Stimulated activated CD4-positive, alpha-beta T cell treated with anti-CD3 and anti-CD28 coated beads, Interleukin-12 subunit alpha, Interleukin-12 subunit beta, amount 100 ng/mL, for 48 hours (primary cell): ENCODE data around the gene ATF6.
"Not testable (repeated sequence)": the region's sequence is repeated elsewhere in the genome, so short reads cannot be mapped to it uniquely, and the experiment has no call there.

Experiments
- DNase-seq, 3 donors: peaks; one replicate each; pipeline ENCODE4 v3.0.0-alpha.2; 2020; ENCODE audit warnings: low read depth in 2 of 3, low spot score in 1 of 3

Gene ATF6

GRCh38 chr1:161731981-161732718 is 34.0 kb upstream of the ATF6 start:
- no peak for DNase-seq

- no peak for DNase-seq
Observed at GRCh38 chr1:161733526-161733925, 32.6 kb upstream of the ATF6 start.

GRCh38 chr1:161735837-161736236 is 30.3 kb upstream of the ATF6 start:
- no peak for DNase-seq

- no peak for DNase-seq
Observed at GRCh38 chr1:161736335-161736969, 29.7 kb upstream of the ATF6 start.

- DNase-seq: no peak
Observed at GRCh38 chr1:161737625-161738024, 28.5 kb upstream of the ATF6 start.

GRCh38 chr1:161738627-161739287 is 27.4 kb upstream of the ATF6 start:
- no peak for DNase-seq

- DNase-seq: no peak
Observed at GRCh38 chr1:161739865-161740566, 26.1 kb upstream of the ATF6 start.

- DNase-seq: no peak
Observed at GRCh38 chr1:161740921-161741320, 25.2 kb upstream of the ATF6 start.

- DNase-seq: no peak
Observed at GRCh38 chr1:161743231-161743630, 22.9 kb upstream of the ATF6 start.

- no peak for DNase-seq
Observed at GRCh38 chr1:161747801-161748200, 18.3 kb upstream of the ATF6 start.

GRCh38 chr1:161749509-161750407 is 16.4 kb upstream of the ATF6 start, which contains the start of gene DUSP12:
Gene DUSP12, plus strand, starts transcription at chr1:161749786. Its CDS starts 16 bp downstream, at chr1:161749802.
- DNase-seq: peak; percentile 82 to 86 (median 85)

GRCh38 chr1:161763522-161764098 is 2.5 kb upstream of the ATF6 start:
- peak in 1 of 3 donors; percentile 13 for DNase-seq

GRCh38 chr1:161768461-161768860 is 2.3 kb downstream of the ATF6 start:
- DNase-seq: no peak

- no peak for DNase-seq
Observed at GRCh38 chr1:161768986-161769672, 3.0 kb downstream of the ATF6 start.

GRCh38 chr1:161769673-161770045 is 3.5 kb downstream of the ATF6 start:
- DNase-seq: not testable (repeated sequence)

GRCh38 chr1:161770250-161770649 is 4.1 kb downstream of the ATF6 start:
- DNase-seq: no peak

GRCh38 chr1:161771161-161771560 is 5.0 kb downstream of the ATF6 start:
- no peak for DNase-seq

- no peak for DNase-seq
Observed at GRCh38 chr1:161771973-161772372, 5.9 kb downstream of the ATF6 start.

GRCh38 chr1:161772397-161772796 is 6.3 kb downstream of the ATF6 start:
- no peak for DNase-seq

- no peak for DNase-seq
Observed at GRCh38 chr1:161773791-161774190, 7.7 kb downstream of the ATF6 start.
